Tibial artery (tissue), 4 donors: ENCODE measurements around the gene AKAP5.

Source experiments
- DNase-seq, 2 donors: peaks; one replicate each; pipeline ENCODE4 v3.0.0-alpha.2; 2019
- H3K27ac ChIP-seq, 2 donors: fragments of 200-600 bp; sonication (generic) in 1 of 2; 1 replicate in 1 of 2; 2 replicates in 1 of 2; pipeline ENCODE4 v1.5.1; 2018 to 2019; ENCODE audit warnings: mild to moderate bottlenecking in 1 of 2
- H3K27me3 ChIP-seq, 2 donors: fragments of 200-600 bp; sonication (generic) in 1 of 2; one replicate each; pipeline versions ENCODE4 v1.5.1 to v1.6.0; 2016 to 2019
- H3K36me3 ChIP-seq, 3 donors: fragments of 200-600 bp; sonication (generic) in 2 of 3; one replicate each; pipeline ENCODE4 v1.5.1; 2016 to 2019; ENCODE audit warnings: mild to moderate bottlenecking in 2 of 3
- H3K4me1 ChIP-seq, 4 donors: fragments of 200-600 bp; sonication (generic) in 2 of 4; 1 replicate in 3 of 4; 2 replicates in 1 of 4; pipeline ENCODE4 v1.5.1; 2016 to 2019
- H3K4me3 ChIP-seq, 2 donors: fragments of 200-600 bp; sonication (generic) in 1 of 2; 1 replicate in 1 of 2; 2 replicates in 1 of 2; pipeline ENCODE4 v1.5.1; 2018 to 2019; ENCODE audit warnings: mild to moderate bottlenecking in 2 of 2
- H3K9me3 ChIP-seq, 3 donors: fragments of 200-600 bp; sonication (generic) in 1 of 3; one replicate each; pipeline ENCODE4 v1.5.1; 2016 to 2019
- intact Hi-C: fragments of 100-400 bp; cut with DNase I; formaldehyde crosslinking; loops from one replicate; pipeline ENCODE4 v1.15.0; 2023; ENCODE audit warnings: low total_unique reads
- TF ChIP-seq, protein P1 (sequence below), 2 experiments: fragments of 200-600 bp in 1 of 2; fragments of 450-650 bp in 1 of 2; IDR thresholded peaks; one replicate each; pipeline ENCODE4 v1.5.1; 2017 to 2019; ENCODE audit warnings: antibody characterized with exemption in 2 of 2, mild to moderate bottlenecking in 1 of 2, moderate library complexity in 1 of 2

AKAP5 gene

DNA sequence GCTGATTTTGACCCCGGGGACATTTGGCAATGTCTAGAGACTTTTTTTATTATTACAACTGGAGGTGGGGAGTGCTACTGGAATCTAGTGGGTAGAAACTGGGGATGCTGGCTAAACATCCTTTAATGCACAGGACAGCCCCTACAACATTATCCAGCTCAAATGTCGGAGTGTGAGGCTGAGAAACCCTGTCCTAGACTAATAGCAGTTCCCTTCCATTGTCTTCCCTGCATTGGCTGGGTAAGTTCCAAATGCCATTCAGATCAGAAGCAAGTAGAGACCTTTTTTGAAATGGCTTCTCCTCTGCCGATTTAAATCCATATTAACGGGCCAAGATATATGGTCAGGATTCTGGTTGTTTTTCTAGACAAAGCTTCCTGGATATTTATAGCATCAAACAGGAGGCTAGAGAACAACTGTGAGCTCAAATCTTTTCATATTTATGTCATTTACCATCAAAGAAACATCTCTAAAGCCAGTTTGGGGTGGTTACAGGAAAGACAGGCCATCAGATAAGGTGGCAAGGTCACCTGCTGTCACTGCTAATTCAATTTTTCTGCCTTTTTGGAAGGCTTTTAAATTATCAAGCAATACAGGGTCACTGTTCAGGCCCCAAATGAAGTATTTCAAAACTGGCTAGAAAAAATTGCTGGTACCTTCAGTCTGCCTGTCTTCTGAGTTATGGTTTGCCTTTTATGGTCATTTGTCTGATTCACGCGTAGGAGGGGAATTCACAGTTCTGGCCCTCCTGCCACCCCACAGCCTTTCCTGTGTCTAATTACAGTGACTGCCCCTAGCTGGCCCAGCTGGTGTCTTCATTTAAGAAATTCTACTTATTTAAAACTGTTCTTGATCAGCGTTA is 20.1 kb upstream of the AKAP5 start:
- Histone ChIP-seq H3K9me3 (no peaks in the 10 kb centered on the region), H3K27me3 (no peaks in the 10 kb centered on the region), H3K27ac (peak overlapping the region; percentile 80 to 86), H3K36me3 (peaks cover 12 to 53% (median 39%) of the 10 kb centered on the region in 3 donors), H3K4me1 (peaks cover 0 to 65% (median 28%) of the 10 kb centered on the region in 4 donors), H3K4me3 (no peak overlapping the region)
- TF ChIP-seq, protein P1, sequence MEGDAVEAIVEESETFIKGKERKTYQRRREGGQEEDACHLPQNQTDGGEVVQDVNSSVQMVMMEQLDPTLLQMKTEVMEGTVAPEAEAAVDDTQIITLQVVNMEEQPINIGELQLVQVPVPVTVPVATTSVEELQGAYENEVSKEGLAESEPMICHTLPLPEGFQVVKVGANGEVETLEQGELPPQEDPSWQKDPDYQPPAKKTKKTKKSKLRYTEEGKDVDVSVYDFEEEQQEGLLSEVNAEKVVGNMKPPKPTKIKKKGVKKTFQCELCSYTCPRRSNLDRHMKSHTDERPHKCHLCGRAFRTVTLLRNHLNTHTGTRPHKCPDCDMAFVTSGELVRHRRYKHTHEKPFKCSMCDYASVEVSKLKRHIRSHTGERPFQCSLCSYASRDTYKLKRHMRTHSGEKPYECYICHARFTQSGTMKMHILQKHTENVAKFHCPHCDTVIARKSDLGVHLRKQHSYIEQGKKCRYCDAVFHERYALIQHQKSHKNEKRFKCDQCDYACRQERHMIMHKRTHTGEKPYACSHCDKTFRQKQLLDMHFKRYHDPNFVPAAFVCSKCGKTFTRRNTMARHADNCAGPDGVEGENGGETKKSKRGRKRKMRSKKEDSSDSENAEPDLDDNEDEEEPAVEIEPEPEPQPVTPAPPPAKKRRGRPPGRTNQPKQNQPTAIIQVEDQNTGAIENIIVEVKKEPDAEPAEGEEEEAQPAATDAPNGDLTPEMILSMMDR (IDR thresholded peaks at IDR 0.05) = no peak
- intact Hi-C loops = no loop called here
- peak in 1 of 2 donors; percentile 69 for DNase-seq

DNA sequence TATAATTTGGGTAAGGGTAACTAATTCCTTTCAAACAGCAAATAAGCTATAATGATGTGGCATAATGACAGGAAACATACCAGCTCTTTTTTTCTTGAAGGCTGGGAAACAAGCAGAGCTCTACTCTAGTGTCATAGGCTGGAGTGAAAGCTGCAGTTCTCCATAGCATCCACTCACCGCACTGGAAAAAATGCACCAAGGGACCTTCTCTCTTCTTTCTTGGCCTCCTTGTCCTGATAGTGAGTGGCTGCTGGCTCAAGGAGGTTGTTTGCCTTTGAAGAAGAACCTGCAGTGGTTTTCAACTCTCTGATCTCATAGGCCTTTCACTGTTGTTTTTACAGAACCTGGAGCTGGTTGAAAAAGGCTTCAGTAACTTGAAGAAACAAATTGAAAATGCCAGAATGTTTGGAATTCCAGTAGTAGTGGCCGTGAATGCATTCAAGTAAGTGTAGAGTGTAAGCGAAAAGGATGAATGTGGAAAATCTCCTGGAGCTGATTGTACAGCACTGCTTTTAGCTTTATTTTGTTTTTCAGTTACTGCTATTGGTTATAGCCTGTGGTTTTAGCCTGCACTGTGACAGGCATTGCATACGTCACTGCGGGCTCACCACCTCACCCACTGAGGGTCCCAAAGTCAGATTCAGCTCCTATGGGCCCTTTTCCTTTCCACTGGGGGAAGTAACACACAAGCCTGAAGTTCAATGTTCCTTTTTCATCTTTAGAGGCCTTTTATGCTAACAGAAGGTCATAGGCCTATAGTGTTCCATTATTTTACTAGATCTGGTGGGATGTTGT is 17.2 kb upstream of the AKAP5 start:
- Histone ChIP-seq H3K27ac (peak overlapping the region; percentile 46 to 86), H3K4me3 (no peak overlapping the region), H3K9me3 (no peaks in the 10 kb centered on the region), H3K36me3 (peaks cover 28 to 55% (median 39%) of the 10 kb centered on the region in 3 donors), H3K4me1 (peaks cover 0 to 46% (median 18%) of the 10 kb centered on the region in 4 donors), H3K27me3 (no peaks in the 10 kb centered on the region)
- TF ChIP-seq, protein P1 (IDR thresholded peaks at IDR 0.05) = no peak
- no peak for DNase-seq
- intact Hi-C loops = no loop called here

DNA sequence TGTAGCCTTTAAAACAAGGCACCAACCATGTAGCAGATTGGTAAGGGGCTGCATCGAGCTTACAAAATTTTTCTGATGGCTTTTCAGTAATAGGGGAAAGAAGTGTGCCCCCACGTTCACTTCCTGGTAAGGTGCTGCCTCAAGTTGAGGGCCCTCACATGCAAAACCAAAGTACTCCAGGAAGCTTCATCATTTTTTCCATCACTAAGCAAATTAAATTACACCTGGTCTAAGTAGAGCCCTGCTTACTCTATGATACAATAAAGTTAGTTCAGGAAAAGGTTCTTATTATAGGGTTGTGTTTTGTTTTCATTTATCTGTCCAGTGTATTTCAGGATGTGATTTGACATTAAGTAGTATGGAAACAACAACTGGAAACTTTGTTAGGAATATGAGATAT is 15.0 kb upstream of the AKAP5 start:
- intact Hi-C loops = no loop called here
- no peaks in the 10 kb centered on the region for H3K9me3 ChIP-seq
- no peak overlapping the region for H3K27ac ChIP-seq
- no peaks in the 10 kb centered on the region for H3K27me3 ChIP-seq
- TF ChIP-seq, protein P1 (IDR thresholded peaks at IDR 0.05) = no peak
- H3K4me1 ChIP-seq = peaks cover 0 to 34% (median 9%) of the 10 kb centered on the region in 4 donors
- H3K4me3 ChIP-seq = no peak overlapping the region
- H3K36me3 ChIP-seq = peaks cover 45 to 64% (median 50%) of the 10 kb centered on the region in 3 donors
- DNase-seq = no peak

DNA sequence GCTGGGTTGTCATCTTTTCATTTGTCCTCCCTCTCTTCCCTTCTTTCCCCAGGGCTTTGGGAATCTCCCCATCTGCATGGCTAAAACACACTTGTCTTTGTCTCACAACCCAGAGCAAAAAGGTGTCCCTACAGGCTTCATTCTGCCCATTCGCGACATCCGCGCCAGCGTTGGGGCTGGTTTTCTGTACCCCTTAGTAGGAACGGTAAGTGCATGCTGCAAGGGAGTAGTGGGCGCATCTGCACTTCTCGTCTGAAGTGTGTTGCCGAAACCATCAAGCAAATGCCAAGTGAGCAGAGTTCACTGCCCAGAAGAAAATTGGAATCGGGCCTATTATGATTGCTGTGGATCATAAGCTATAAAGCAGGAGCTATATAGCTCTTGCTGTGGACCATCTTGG is 10.6 kb upstream of the AKAP5 start:
- H3K36me3 ChIP-seq = peaks cover 43 to 80% (median 49%) of the 10 kb centered on the region in 3 donors
- H3K9me3 ChIP-seq = no peaks in the 10 kb centered on the region
- H3K4me1 ChIP-seq = no peaks in the 10 kb centered on the region
- H3K4me3 ChIP-seq = no peak overlapping the region
- no peak for DNase-seq
- intact Hi-C loops = no loop called here
- H3K27me3 ChIP-seq = no peaks in the 10 kb centered on the region
- TF ChIP-seq, protein P1 (IDR thresholded peaks at IDR 0.05) = no peak
- H3K27ac ChIP-seq = no peak overlapping the region

DNA sequence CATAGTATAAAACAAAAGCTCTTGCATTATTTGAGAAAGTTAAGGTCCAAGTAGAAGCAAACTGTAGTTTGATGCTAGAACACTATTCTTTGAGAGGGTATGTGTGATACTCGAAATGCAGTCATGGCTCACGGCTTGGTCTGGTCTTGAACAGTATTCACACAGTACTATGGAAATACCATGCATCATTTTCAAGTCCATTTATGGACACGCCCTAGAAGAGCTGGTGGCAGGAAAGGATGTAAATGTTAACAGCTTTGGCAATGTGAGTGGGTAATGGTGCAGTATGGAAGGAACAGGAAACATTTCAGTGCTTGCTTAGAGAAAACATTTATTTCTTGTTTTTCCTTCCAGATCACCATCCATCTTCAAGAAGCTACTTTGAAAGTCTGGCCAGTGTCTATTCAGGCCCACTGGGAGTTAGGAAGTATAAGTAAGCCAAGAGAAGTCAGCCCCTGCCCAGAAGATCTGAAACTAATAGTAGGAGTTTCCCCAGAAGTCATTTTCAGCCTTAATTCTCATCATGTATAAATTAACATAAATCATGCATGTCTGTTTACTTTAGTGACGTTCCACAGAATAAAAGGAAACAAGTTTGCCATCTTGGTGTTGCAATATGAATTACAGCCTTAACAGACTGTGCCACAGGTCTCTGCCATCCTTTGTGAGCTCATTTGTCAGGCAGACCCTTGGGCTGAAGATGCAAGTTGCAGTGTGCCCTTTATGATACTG is 5.7 kb upstream of the AKAP5 start:
- H3K4me3 ChIP-seq = no peak overlapping the region
- no peak overlapping the region for H3K27ac ChIP-seq
- intact Hi-C loops = no loop called here
- no peak for DNase-seq
- TF ChIP-seq, protein P1 (IDR thresholded peaks at IDR 0.05) = no peak
- no peaks in the 10 kb centered on the region for H3K9me3 ChIP-seq
- no peaks in the 10 kb centered on the region for H3K27me3 ChIP-seq
- peaks cover 0 to 6% (median 3%) of the 10 kb centered on the region in 4 donors for H3K4me1 ChIP-seq
- peaks cover 13 to 47% (median 13%) of the 10 kb centered on the region in 3 donors for H3K36me3 ChIP-seq
